GM19035 (cell line): Measurements from ENCODE around the gene LATS2.
"Not testable (repeated sequence)": the region's sequence is repeated elsewhere in the genome, so short reads cannot be mapped to it uniquely, and the experiment has no call there.

Source experiments
- ATAC-seq: cut with Tn5 transposase; IDR thresholded peaks from one replicate; pipeline ENCODE4 v1.9.1; 2021; ENCODE audit not compliant: unreplicated experiment

Gene LATS2

GRCh38 chr13:21075379-21076249, 14.2 kb upstream of the LATS2 start:
- no peak for ATAC-seq

- no peak for ATAC-seq
These were observed 13.6 kb upstream of the LATS2 start for GRCh38 chr13:21075011-21075378.

- no peak for ATAC-seq
These were observed 13.2 kb upstream of the LATS2 start for GRCh38 chr13:21074546-21074945.

GRCh38 chr13:21071924-21072323, 10.5 kb upstream of the LATS2 start:
- no peak for ATAC-seq

GRCh38 chr13:21071015-21071414, 9.6 kb upstream of the LATS2 start:
- no peak for ATAC-seq

GRCh38 chr13:21069561-21070004, 8.2 kb upstream of the LATS2 start:
- no peak for ATAC-seq

- no peak for ATAC-seq
These were observed 6.5 kb upstream of the LATS2 start for GRCh38 chr13:21067848-21068247.

GRCh38 chr13:21066946-21067345, 5.6 kb upstream of the LATS2 start:
- no peak for ATAC-seq

GRCh38 chr13:21065686-21066085, 4.3 kb upstream of the LATS2 start:
- no peak for ATAC-seq

- no peak for ATAC-seq
These were observed 1.6 kb upstream of the LATS2 start for GRCh38 chr13:21063031-21063430.

- peak; percentile 6 for ATAC-seq
These were observed 903 bp downstream of the LATS2 start for GRCh38 chr13:21060338-21061028.

- no peak for ATAC-seq
These were observed 1.6 kb downstream of the LATS2 start for GRCh38 chr13:21059641-21060337.

GRCh38 chr13:21058361-21058760, 3.0 kb downstream of the LATS2 start:
- no peak for ATAC-seq

- no peak for ATAC-seq
These were observed 5.8 kb downstream of the LATS2 start for GRCh38 chr13:21055511-21056045.

- no peak for ATAC-seq
These were observed 6.4 kb downstream of the LATS2 start for GRCh38 chr13:21055016-21055415.

- ATAC-seq = no peak
These were observed 7.1 kb downstream of the LATS2 start for GRCh38 chr13:21054313-21054712.

- ATAC-seq = no peak
These were observed 8.2 kb downstream of the LATS2 start for GRCh38 chr13:21053231-21053630.

GRCh38 chr13:21051675-21052074, 9.7 kb downstream of the LATS2 start:
- ATAC-seq = no peak

- no peak for ATAC-seq
These were observed 10.8 kb downstream of the LATS2 start for GRCh38 chr13:21050288-21051197.

GRCh38 chr13:21049731-21050130, 11.7 kb downstream of the LATS2 start:
- ATAC-seq = not testable (repeated sequence)
